Kidney glomerular epithelial cell (primary cell): ENCODE measurements around the gene GGT6.

Source experiments
- DNase-seq: peaks from one replicate; lab custom pipeline; 2025; lab: John Stamatoyannopoulos, UW

Gene GGT6

DNA sequence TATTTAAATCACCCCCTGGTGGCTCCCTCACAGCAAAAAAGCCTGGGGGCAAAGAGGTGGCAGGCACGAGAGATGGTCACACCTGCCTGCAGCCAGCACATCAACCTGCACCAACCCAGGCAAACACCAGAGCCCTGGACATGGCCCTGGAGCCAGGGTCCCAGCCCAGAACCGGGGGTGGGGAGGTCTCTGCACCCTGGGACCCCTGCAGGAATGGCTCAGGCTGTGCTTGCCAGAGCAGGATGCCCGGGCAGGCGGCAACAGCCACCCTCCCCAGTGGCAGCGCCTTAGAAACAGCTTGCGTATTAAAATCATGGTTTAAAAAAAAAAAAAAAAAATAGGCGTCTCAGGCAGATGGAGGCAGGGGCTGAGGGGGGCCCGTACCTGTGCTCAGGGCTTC, 21.4 kb downstream of the GGT6 start:
- no peak for DNase-seq

DNA sequence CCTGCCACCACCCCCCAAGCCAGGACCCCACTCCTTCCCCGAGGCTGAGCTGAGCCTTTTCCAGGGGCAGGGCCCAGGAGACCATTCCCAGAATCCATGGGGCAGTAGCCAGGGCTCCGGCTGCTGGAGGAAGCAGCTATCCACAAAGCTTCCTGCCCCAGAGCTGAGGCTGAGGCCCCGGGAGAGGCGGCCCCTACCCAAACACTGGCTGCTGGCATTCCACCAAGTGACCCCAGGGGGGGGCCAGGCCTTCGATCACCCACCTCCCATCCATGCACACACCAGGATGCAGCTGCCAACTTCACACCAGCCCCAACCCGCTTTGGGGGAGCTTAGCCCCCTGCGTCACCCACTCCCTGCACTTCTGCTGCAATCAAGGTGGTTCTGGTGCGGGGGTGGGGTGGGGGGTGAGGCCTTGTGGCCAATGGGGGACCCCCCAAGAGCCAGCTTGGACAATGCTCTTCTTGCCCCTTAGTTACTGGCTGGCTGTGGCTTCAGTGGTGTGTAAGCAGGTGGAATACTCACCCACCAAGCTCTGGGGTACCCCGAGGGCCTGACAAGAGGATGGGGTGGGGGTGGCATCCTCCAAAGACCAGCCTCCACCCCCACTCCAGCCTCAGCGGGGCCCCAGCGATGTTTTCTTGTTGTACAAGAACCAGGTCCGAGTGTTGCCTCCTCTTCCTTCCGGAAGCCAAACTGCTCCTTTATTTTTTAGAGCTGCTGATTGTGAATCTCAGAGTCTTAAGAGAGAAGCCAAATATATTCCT, 22.0 kb downstream of the GGT6 start:
- DNase-seq: no peak

DNA sequence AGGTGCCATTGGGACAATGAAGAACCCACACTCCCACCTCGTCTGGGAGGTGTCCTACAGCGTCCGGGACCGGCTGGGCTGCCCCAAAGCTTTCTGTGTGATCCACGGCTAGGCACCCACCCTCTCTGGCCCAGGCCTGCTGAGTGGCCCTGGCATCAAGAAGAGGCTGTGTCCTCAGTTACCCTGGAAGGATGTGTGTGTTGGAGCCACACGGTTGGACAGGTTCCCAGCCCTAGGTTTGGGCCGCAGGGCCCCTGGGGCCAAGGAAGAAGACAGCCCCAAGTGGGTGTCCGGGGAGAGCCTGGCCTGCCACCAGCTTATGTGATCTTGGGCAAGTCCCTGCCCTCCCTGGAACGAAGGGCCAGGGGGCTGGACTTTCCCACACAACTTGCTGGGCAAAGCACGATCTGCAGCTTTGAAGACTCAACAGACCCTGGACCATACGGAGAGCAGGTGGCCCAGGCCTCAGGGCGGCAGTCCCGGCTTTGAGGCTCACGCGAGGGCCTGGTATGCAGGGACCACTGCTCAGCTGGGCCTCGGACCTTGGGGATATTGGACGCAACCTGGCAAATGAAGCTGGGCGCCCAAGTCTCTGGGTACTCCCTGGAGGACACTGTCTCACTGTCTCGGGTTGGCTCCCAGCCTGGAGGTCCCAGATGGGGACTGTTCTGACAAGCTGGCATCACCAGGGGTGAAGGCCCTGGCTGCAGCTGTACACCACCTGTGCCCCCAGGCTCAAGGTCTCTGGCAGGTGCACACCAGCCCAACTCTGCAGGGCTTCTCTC, 22.7 kb downstream of the GGT6 start:
- DNase-seq: no peak

DNA sequence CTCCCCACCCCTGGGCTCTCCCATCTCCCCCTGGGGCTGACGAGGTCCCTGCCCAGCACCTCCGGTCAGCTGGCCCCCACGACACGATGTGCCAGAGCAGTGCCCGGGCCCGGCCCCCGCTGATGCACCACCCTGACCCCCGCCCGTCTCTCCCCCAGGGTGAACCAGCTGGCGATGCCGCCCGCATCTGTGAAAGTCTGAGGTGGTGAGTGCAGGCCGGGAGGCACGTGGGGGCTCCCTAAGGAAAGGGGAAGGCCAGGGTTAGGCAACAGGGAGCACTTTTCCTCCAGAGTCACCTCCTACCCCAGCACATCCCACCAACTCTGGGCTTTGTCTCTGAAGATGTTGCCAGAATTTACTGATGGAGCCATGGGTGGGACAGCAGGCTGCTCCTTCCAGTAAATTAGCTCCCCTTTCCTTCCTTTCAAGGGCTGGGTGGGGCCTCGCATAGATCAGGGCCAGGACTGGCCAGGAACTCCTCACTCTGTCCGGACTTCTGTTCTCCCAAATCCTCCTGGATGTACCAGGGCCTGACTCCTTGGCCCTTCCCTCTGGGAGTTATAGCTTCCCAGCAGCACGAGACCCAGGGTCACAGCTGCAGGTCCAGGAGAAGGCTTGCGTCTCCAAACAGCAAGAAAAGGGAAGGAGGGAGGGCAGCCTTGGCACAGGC, 23.5 kb downstream of the GGT6 start:
- DNase-seq: no peak

DNA sequence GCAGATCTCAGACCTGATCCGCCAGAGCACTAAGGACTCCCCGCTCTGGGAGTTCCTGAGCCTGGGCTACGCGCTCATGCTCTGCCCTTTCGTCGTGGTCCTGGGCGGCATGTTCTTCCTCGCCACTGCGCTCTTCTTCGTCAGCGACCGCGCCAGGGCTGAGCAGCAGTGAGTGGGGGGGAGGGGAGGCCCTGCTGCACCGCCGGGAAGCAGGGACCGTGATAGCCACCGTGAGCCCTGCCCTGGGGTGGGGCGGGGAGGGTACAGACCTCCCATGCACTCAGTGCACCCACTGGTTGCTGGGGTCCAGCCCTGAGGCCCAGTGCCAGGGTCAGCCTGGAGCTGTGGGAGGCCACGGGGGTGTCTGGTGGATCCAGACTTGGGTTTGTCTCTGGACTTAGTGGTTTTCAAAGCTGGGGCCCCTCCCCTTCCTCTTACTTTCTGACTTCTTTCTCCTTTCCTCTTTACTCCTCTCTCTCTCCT, 24.1 kb downstream of the GGT6 start:
- DNase-seq: no peak

DNA sequence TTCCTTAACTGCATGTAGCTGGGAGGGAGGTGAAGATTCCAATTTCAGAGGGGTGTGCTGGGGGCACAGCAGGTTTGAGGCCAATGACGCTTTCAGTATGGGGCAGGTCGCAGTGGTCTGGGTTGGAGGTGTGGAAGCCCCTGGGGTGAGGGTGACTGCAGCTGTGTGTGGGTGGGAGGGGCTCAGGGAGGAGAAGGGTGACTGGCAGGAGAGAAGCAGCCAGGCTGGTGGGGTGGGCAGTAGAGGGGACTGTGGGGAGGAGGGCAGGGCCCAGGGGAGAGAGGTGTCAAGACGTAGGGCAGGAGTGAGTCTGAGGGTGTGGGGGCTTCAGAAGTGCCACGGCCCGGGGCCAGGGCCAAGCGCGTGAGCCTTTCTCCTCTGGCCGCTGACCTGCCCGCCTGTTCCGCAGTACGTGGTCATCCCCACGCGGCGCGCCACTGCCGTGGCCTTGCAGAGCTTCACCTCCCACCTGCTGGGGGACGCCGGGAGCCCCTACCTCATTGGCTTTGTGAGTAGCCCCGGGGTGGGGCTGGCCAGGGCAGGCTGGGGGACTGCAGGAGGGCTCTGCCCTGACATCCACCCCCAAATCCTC, 24.6 kb downstream of the GGT6 start:
- DNase-seq: no peak

DNA sequence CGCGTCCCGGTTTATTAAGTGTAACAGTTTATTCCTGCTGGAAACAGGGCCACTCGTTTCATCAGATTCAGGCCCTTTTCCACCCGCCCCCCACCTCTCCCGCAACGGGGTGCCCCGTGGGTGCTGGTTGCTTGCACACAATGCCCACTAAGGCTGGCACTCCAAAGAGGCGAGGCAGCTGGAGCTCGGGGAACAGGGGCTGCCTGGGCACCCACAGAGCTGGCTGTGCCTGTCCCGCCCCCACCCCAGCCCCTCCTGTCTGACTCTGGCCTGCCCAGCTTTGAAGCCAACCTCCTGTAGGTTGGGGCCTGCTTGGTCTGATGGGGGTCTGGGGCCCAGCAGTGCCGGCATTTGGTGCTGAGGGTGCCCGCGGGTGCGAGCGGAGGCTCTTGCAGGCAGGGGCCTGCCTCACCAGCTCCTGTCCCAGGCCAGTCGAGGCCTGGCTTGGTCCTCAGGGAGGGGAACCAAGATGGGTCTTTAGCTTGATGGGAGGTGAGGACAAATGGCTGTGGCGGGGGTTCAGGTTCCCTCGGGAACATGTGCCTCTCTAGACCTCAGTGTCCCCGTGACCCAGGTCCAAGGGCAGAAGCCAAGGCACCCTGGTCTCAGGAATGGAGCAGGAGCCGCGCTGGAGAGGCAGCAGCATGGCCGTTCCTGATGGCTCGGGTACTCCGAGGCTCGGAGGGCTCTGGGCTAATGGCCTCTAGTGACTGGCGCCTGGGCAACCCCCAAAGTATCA, 25.3 kb downstream of the GGT6 start:
- DNase-seq: no peak

DNA sequence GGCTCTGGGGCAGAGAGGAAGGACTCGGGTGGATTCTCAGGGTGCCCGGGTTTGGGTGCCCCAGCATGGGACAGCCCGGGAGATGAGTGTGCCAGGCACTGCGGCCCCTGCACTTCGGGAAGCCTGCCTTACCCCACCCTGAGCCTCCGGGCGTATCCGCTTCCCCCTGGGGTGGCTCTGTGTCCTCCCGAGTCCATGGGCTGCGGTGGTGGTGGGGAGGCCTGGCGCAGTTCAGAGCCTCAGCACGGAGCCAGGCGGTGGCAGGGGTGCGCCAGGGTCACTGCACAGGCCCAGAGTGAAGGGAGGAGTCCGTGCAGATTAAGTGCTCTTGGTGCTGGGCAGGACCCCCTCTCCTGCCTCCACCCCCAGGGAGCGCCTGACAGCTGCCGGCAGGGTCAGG, 25.9 kb downstream of the GGT6 start:
- DNase-seq: no peak

DNA sequence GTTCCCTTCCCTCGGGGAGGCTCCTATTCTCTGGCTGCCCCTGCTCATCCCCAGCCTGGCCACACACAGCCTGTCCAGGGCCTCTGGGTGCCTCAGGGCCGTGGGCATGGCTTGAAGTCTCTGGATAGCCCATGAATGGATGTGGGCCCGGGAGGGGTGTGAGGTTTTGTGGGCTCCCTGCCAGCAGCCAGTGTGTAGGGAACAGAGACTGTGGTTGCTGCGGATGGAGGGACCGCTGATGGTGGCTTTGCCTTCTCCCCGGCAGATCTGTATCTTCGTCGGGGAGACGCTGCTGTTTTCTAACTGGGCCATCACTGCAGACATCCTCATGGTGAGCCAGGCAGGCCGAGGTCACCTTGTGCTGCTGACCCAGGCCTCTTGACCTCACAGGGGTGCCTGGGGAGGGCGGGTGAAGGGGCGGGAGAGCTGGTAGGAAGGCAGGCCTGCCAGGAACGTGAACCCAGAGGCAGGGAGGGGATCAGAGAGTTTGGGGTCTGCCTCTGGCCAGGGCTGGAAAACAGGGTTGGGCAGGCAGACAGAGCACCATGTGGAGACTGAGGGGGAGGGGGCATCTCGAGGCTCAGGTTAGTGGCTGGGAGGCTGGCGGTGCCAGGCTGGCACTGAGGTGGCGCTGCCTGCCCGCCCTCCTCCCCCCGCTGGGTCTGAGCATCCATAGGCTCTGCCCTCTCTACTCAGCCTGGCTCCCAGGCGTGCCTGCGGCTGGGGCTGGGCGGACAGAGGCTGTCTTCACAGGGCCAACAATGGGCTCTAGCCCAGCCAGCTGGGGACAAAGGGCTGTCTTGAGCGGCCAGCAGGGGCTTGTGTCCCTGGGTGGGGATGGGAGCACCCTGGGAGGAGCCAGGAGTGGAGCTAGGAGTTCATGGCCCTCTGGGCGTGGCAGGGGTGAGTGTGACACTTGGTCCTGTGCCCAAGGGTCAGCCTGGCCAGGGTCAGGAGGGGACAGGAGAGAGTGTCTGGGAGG, 26.6 kb downstream of the GGT6 start:
- peak; percentile 4 for DNase-seq

DNA sequence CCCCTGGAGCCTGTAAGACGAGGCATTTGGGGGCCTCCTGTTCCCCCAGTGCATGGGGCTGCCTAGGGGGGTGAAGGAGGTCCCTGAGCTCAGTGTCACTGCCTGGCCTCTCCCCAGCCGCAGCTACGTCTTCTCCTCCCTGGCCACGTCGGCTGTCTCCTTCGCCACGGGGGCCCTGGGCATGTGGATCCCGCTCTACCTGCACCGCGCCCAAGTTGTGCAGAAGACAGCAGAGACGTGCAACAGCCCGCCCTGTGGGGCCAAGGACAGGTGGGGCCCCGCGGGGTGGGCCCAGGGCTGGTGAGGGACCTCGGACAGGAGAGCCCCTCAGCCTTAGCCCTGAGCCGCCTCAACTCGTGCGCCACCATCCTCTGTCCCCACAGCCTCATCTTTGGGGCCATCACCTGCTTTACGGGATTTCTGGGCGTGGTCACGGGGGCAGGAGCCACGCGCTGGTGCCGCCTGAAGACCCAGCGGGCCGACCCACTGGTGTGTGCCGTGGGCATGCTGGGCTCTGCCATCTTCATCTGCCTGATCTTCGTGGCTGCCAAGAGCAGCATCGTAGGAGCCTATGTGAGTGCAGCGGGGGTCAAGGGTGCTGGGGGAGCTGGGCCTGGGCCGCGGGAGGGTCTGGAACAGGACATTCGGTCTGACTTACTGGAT, 27.4 kb downstream of the GGT6 start:
- DNase-seq: no peak

DNA sequence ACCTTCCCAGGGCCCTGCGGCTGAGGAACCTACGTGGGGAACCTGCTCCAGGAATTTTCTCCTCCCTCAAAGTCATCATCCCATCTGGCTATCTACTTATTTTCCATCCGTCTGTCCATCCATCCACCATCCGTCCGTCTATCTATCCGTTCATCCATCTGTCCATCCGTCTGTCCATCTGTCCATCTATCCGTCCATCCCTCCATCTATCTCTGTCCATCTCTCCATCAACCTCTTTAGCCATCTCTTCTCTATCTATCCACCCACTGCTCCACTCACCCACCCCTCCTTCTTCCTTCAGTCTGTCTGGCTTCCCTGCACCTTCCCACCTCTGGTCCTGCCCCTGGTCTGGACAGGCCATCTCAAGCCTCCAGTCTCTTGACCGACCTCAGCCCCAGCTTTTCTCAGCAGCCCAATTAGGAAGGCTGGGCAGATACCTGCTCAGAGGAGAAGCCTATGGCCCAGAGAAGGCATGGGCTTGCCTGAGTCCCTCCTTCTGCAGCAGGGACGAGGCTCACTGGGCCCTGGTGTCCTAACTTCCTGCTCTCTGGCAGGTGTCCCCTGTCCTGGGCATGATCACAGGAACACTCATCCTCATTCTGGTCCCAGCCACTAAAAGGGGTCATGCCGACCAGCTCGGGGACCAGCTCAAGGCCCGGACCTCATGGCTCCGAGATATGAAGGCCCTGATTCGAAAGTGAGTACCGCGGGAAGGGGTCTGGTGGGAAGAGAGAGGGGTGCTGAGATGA, 28.2 kb downstream of the GGT6 start:
- no peak for DNase-seq

DNA sequence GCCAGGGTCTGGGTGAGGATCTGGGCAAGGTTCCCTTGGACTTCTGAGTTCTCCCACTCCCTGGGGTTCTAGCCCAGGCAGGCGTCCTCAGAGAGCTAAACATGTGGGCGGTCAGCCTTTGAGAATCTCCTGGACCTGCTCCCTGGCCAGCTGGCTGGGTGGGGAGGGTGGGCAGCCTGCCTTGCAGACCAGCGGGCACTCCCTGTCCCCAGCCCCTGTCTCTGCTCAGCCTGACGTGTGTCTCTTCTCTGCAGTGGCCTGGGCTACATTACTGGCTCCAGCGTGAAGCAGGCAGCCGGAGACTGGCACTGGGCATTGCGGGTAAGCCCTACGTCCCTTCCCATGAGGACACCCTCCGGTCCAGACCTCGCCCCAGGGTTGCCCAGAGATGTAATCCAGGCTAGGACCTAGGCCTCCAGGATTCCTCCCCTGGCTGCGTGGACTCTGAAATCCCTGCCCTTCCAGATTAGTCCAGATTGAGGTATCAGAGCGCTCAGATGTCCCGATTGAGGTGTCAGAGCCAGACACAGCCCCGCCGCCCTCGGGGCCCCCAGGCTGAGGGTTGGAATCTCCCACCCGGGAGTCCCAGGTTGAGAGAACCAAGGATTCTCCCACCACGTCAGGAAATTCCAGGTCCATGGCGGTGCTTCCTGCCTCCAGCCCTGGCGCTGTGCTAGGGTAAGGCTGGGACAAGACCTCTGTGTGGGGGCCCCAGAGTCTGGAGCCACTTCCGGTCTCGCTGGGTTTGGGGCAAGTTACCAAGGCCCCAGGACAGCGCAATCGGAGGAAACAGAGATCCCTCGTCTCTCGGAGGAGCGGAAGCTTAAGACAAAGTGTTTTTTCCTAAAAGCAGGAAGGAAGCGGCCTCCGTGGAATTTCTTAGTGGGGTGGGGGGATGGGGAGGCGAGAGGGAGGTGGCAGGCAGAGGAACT, 29.3 kb downstream of the GGT6 start:
- DNase-seq: no peak

DNA sequence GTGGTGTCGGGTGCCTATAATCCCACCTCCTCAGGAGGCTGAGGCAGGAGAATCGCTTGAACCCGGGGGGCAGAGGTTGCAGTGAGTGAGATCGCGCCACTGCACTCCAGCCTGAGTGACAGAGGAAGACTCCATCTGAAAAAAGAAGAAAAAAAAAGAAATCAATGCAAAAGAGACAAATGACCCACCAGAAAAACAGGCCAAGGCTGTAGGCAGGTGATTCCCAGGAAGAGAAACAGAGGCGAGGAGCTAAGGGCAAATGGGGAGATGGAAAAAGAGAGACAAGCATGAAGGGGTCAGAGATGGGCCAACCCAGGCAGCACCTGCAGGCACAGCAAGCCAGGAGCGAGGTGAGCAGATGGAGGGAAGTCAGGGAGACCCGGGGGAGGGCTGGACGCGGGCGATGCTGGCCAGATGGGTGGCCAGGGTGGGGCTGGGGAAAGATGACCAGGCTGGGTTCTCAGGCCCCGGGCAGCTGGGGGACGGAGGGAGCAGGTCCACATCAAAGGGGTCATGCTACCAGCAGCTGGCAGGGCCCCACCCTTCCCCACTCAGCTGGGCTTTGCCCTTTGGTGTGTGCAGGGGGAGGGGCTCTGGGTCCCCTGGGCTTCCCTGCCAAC, 30.7 kb downstream of the GGT6 start:
- no peak for DNase-seq

DNA sequence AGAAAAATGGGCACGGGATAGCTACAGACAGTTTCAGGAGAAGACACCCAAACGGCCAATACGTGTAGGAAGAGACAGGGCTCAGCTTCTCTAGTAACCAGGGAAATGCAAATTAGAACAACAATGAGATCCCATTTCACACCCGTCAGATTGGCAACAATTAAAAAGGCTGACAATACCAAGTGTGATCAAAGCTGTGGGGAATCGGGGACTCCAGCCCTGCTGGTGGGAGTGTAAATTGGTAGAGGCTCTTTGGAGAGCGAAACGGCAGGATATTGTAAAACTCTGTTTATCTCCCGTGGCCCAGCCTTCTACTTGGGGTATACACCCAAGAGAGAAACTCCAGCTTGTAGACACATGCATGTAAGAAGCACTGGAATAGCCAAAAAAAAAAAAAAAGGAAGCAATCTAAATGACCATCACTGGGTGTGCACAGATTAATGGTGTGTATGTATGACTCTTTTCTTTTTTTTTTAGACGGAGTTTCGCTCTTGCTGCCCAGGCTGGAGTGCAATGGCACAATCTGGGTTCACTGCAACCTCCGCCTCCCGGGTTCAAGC, 32.7 kb downstream of the GGT6 start:
- no peak for DNase-seq

DNA sequence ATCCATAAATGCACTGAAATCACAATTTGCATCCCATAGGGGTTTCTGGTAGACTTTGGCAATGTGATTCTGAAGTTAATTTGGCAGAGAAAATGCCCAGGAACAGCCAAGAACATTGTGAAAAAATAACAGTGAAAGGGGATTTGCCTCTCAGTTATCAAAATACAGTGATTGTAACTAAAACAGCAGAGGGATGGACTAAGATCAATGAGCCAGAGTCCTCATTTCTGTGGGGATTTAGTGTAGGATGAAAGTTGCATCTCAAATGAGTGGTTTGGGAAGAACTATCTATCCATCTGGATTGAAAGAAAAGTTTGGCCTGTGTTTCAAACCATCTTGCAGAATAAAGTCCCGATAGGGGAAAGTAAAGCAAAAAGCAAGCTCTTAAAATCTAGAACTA, 33.2 kb downstream of the GGT6 start:
- DNase-seq: no peak

DNA sequence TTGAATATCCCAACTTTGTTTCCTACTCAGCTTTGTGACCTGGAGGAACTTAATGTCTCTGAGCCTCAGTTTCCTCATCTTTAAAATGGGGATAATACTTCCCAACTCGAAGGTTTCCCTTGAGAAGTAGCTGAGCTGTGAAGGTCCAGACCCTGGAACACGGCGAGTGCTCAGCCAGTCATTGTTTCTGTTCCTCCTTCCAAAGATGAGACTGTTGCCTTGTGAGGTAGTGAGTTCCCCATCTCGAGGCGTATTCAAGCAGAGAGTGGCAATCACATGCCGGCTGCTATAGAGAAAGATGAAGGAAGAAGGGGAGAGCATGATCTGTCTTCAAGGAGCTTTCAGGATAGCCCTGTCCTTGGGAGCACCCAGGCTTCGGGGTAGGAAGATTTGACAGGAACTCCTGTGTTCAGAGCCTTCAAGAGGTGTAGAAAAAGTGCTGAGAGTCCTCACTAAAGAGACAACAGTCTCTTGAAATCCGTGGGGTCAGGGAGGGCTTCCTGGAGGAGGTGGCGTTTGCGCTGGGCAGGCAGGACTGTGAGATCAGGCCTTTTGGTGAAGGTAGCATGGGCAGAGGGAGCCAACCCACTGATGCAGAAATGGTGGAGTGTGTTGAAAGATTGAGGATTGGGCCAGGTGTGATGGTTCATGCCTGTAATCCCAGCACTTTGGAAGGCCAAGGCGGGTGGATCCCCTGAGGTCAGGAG, 34.5 kb downstream of the GGT6 start:
- no peak for DNase-seq

DNA sequence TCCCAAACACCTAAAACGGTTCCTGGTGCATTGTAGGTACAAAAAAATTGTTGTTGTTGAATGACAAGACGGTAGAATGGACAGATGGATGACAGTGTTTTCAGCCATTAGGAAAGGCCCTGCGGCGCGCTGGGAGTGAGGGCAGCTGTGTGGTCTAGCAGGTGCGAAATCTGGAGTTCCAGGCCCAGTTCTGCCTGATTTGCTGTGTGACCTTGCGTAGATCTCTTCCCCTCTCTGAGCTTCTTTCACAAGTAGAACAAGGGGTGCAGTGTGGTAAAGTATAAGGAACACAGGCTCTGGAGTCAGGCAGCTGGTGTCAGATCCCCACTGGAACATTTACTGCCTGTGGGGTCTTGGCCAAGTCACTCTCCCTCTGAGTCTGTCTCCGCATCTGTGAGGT, 36.4 kb downstream of the GGT6 start:
- no peak for DNase-seq
